ENCODE measurements around the gene GDI1. TPM values are rescaled to one million over a fixed set of nuclear protein-coding genes. Genes with fewer than 3 reads are reported as not detected.

Gene GDI1
- total and polyA plus RNA-seq, 9 of the 15 experiments (the other 6 are each of a cell fraction or from before 2014, with no cell fraction given): 0.97 to 82.6 (median 37.5) TPM

- TF ChIP-seq, protein P1, sequence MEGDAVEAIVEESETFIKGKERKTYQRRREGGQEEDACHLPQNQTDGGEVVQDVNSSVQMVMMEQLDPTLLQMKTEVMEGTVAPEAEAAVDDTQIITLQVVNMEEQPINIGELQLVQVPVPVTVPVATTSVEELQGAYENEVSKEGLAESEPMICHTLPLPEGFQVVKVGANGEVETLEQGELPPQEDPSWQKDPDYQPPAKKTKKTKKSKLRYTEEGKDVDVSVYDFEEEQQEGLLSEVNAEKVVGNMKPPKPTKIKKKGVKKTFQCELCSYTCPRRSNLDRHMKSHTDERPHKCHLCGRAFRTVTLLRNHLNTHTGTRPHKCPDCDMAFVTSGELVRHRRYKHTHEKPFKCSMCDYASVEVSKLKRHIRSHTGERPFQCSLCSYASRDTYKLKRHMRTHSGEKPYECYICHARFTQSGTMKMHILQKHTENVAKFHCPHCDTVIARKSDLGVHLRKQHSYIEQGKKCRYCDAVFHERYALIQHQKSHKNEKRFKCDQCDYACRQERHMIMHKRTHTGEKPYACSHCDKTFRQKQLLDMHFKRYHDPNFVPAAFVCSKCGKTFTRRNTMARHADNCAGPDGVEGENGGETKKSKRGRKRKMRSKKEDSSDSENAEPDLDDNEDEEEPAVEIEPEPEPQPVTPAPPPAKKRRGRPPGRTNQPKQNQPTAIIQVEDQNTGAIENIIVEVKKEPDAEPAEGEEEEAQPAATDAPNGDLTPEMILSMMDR (IDR thresholded peaks at IDR 0.05 in 2 of 3, conservative IDR thresholded peaks at IDR 0.05 in 1 of 3; ENCODE audit: insufficient read depth in 2 of 3, low read depth in 1 of 3, low read length in 3 of 3): no peak
- TF ChIP-seq FOSL1 (tag; conservative IDR thresholded peaks at IDR 0.05) (peak; percentile 92), EGR1 (conservative IDR thresholded peaks at IDR 0.05) (peak; percentile 72), CGGBP1 (CRISPR knock-in tag; IDR thresholded peaks at IDR 0.05) (no peak), FOS (IDR thresholded peaks at IDR 0.05; ENCODE audit: extremely low read depth, insufficient read length) (peak; percentile 24), PTRF (tag; IDR thresholded peaks at IDR 0.05) (no peak), POLR2G (IDR thresholded peaks at IDR 0.05; ENCODE audit: low read depth, low read length) (peak; percentile 73), CLOCK (CRISPR knock-in tag; IDR thresholded peaks at IDR 0.05; ENCODE audit: borderline replicate concordance) (no peak), HNRNPL (IDR thresholded peaks at IDR 0.05; ENCODE audit: low read depth, low read length) (no peak), ZNF717 (CRISPR knock-in tag; IDR thresholded peaks at IDR 0.05) (no peak), CCNT2 (IDR thresholded peaks at IDR 0.05; ENCODE audit: borderline replicate concordance, extremely low read depth, insufficient read length, low read depth, low read length) (peak; percentile 50), ZNF583 (CRISPR knock-in tag; IDR thresholded peaks at IDR 0.05) (no peak), PHB (CRISPR knock-in tag; IDR thresholded peaks at IDR 0.05) (no peak), HDAC2 (IDR thresholded peaks at IDR 0.05) (no peak), MCM2 (IDR thresholded peaks at IDR 0.05; ENCODE audit: low read depth) (no peak), BDP1 (IDR thresholded peaks at IDR 0.05; ENCODE audit: insufficient read depth, insufficient read length) (no peak), C11orf30 (IDR thresholded peaks at IDR 0.05; ENCODE audit: low read depth) (no peak), SMARCA5 (IDR thresholded peaks at IDR 0.05) (no peak), ELF4 (CRISPR knock-in tag; IDR thresholded peaks at IDR 0.05) (no peak), PHF8 (IDR thresholded peaks at IDR 0.05; ENCODE audit: borderline replicate concordance, low read length) (peak; percentile 38; the same call in 1 of the 2 replicates), RBM14 (IDR thresholded peaks at IDR 0.05; ENCODE audit: borderline replicate concordance, insufficient read depth, low read depth, low read length) (no peak), NFATC3 (IDR thresholded peaks at IDR 0.05) (no peak), MYC (IDR thresholded peaks at IDR 0.05; ENCODE audit: low read depth, low read length) (no peak), MYC (CRISPR knock-in tag; IDR thresholded peaks at IDR 0.05; ENCODE audit: borderline replicate concordance, low read depth) (no peak), ARNT (IDR thresholded peaks at IDR 0.05) (no peak), ZC3H4 (CRISPR knock-in tag; IDR thresholded peaks at IDR 0.05; ENCODE audit: borderline replicate concordance) (no peak), HDAC8 (tag; IDR thresholded peaks at IDR 0.05) (no peak), ARID1B (IDR thresholded peaks at IDR 0.05) (peak; percentile 74)
These were observed 27.6 kb upstream of the GDI1 start, which contains the start of gene DNASE1L1 (continued) for GRCh38 chrX:154409222-154409871.
